ENCODE measurements around the gene NUDT17. TPM values are rescaled to one million over a fixed set of nuclear protein-coding genes. Genes with fewer than 3 reads are reported as not detected.

NUDT17 gene
- total and polyA plus RNA-seq, 9 of the 15 experiments (the other 6 are each of a cell fraction or from before 2014, with no cell fraction given), result 2.1 to 10.0 (median 6.1) TPM

DNA sequence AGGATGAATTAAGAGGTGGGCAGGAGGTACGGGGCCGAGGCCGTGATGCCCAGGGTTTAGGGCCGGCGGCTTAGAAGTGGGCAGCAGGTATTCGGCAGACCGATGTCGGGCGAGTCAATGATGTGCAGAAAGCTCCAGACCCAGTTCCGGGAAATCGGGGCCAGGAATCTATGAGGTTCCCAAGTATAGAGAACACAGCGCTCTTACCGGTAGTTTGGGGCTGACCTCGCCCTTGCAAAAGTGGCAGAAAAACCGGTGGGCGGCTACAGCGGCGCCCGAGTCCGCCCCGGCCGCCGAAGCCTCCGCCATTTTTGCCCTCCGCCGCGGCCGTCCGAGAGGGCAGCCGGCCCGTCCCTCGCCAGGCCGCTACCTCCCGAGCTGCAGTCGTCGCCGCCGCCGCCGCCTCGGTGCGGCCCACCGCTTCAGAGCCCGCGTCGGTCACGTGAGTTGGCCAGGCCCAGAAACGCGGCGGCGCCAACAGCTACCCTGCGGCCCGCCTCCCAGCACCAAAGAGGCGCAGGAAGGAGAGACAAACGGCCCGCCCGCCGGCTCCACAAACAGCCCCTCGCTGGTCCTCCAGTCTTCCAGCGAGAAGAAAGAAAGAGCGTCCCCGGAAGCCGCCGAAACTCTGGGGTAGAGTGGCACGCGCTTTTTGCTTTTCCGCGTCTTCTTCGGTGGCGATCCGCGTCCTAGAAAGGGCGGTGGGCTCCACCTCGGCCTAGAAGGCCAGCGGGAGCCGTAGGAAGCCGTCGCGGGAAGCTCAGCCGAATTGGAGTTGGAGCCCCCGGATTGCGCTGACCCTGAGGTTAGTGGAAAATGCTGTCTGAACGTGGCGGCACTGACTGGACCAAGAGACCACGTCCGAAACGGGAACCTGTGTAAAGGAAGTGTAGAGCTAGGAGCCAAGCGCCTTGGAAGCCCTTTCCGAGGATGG lies 21.6 kb upstream of the NUDT17 start, which contains the start of the genes POLR3C and RNF115 (continued):
- TF ChIP-seq REST (IDR thresholded peaks at IDR 0.05; ENCODE audit: borderline replicate concordance) (peak; percentile 46; the same call in 1 of the 2 replicates), REST (CRISPR knock-in tag; IDR thresholded peaks at IDR 0.05; ENCODE audit: low read depth) (0 out of 2 replicates have a peak, but pooled peaks have one; percentile 32), TGIF2 (CRISPR knock-in tag; IDR thresholded peaks at IDR 0.05) (0 out of 2 replicates have a peak, but pooled peaks have one; percentile 31), UBTF (IDR thresholded peaks at IDR 0.05; ENCODE audit: borderline replicate concordance in 1 of 2, low read depth in 2 of 2, low read length in 2 of 2) (peak; percentile 17 to 50; a peak in 1 of 4 replicates), TFAP4 (CRISPR knock-in tag; IDR thresholded peaks at IDR 0.05; ENCODE audit: borderline replicate concordance) (peak; percentile 75; the same call in 1 of the 2 replicates)
- TF ChIP-seq, protein P1, sequence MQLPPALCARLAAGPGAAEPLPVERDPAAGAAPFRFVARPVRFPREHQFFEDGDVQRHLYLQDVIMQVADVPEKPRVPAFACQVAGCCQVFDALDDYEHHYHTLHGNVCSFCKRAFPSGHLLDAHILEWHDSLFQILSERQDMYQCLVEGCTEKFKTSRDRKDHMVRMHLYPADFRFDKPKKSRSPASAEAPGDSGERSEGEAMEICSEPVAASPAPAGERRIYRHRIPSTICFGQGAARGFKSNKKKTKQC (CRISPR knock-in tag; IDR thresholded peaks at IDR 0.05), result peak; percentile 18; the same call in 1 of the 2 replicates
